ENCODE data around the gene HS6ST1. TPM values are rescaled to one million over a fixed set of nuclear protein-coding genes. Genes with fewer than 3 reads are reported as not detected.

Gene HS6ST1
- total RNA-seq, 3 donors from 2014 or later (not counting 1 experiment from before 2014, with no cell fraction given) = 18.9 to 35.9 (median 28.8) TPM

DNA sequence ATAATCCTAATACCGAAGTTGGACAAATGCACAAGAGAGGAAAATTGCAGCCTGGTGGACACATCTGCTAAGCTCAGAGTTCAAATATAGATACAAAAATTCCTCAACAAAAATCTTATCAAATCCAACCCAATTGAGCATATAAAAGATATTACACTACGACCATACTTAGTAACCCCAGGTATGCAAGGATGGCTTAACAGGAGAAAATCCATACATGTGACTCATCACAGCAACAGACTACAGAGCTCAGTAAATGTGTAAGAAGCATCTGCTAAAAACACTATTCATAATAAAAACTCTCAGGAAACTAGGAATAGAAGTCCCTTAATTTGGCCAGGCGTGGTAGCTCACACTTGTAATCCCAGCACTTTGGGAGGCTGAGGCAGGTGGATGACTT, 28.3 kb downstream of the HS6ST1 start:
- Mint-ChIP-seq H3K4me1 (peaks cover 35 to 47% of the 10 kb centered on the region in 2 donors), H3K9me3 (no peaks in the 10 kb centered on the region), H3K36me3 (no peaks in the 10 kb centered on the region), H3K4me3 (peak overlapping the region; percentile 14), H3K27me3 (ENCODE audit: low read depth in 2 of 2) (no peaks in the 10 kb centered on the region), H3K27ac (no peak overlapping the region)
- H3K27ac ChIP-seq (ENCODE audit: low read length) = no peak overlapping the region
- H3K4me3 ChIP-seq (ENCODE audit: low read length) = no peak overlapping the region
- H3K4me1 ChIP-seq (ENCODE audit: control insufficient read depth, insufficient read depth, low read length) = peaks cover 14% of the 10 kb centered on the region
- ATAC-seq (no peak), DNase-seq (no peak)
- intact Hi-C loops (cut with micrococcal nuclease) = no loop called here
- no peak for TF ChIP-seq CTCF (IDR thresholded peaks at IDR 0.05)
- H3K9me3 ChIP-seq (ENCODE audit: control insufficient read depth, insufficient read depth, low read length) = no peaks in the 10 kb centered on the region
- no peaks in the 10 kb centered on the region for H3K27me3 ChIP-seq (ENCODE audit: control insufficient read depth, insufficient read depth, low read length)
- WGBS (ENCODE audit: insufficient coverage) = 94% methylated on average over 3 of the region's 3 CpGs
- H3K36me3 ChIP-seq (ENCODE audit: control insufficient read depth, insufficient read depth, low read length) = no peaks in the 10 kb centered on the region

GRCh38 chr2:128289439-128289838, 29.2 kb downstream of the HS6ST1 start:
- Mint-ChIP-seq H3K4me1 (peaks cover 26 to 42% of the 10 kb centered on the region in 2 donors), H3K36me3 (no peaks in the 10 kb centered on the region), H3K9me3 (no peaks in the 10 kb centered on the region), H3K4me3 (no peak overlapping the region), H3K27me3 (ENCODE audit: low read depth in 2 of 2) (no peaks in the 10 kb centered on the region), H3K27ac (no peak overlapping the region)
- no peak overlapping the region for H3K27ac ChIP-seq (ENCODE audit: low read length)
- 73% methylated on average over 9 of the region's 10 CpGs for WGBS (ENCODE audit: insufficient coverage)
- H3K9me3 ChIP-seq (ENCODE audit: control insufficient read depth, insufficient read depth, low read length) = no peaks in the 10 kb centered on the region
- H3K4me3 ChIP-seq (ENCODE audit: low read length) = no peak overlapping the region
- intact Hi-C loops (cut with micrococcal nuclease) = no loop called here
- ATAC-seq (no peak), DNase-seq (no peak)
- H3K36me3 ChIP-seq (ENCODE audit: control insufficient read depth, insufficient read depth, low read length) = no peaks in the 10 kb centered on the region
- TF ChIP-seq CTCF (IDR thresholded peaks at IDR 0.05) = no peak
- H3K4me1 ChIP-seq (ENCODE audit: control insufficient read depth, insufficient read depth, low read length) = peaks cover 14% of the 10 kb centered on the region
- no peaks in the 10 kb centered on the region for H3K27me3 ChIP-seq (ENCODE audit: control insufficient read depth, insufficient read depth, low read length)

DNA sequence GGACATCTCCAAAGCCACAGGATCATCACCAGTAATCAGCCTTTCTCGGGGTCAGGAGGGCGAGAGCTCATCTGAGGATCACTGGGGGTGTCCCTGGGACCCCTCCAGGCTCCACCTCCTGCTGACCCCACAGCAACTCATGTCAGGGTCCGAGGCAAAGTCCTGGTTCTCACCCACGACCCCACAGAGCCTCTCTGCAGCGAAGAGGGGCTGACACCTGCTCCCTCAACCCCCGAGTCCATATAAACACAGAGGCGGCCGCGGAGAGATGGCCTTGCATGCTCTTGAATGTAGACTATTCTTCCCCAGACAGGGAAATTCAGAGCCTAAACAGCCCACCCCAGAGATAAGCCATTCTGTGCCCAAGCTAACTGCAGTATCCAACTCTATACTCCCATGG, 29.9 kb downstream of the HS6ST1 start:
- DNase-seq (no peak), ATAC-seq (no peak)
- 90% methylated on average over 9 of the region's 9 CpGs for WGBS (ENCODE audit: insufficient coverage)
- H3K4me1 ChIP-seq (ENCODE audit: control insufficient read depth, insufficient read depth, low read length) = peaks cover 14% of the 10 kb centered on the region
- H3K9me3 ChIP-seq (ENCODE audit: control insufficient read depth, insufficient read depth, low read length) = no peaks in the 10 kb centered on the region
- no peaks in the 10 kb centered on the region for H3K36me3 ChIP-seq (ENCODE audit: control insufficient read depth, insufficient read depth, low read length)
- H3K27ac Mint-ChIP-seq = no peak overlapping the region
- no peak for TF ChIP-seq CTCF (IDR thresholded peaks at IDR 0.05)
- no peaks in the 10 kb centered on the region for H3K27me3 ChIP-seq (ENCODE audit: control insufficient read depth, insufficient read depth, low read length)
- intact Hi-C loops (cut with micrococcal nuclease) = no loop called here
- H3K4me3 ChIP-seq (ENCODE audit: low read length) = no peak overlapping the region
- H3K27me3 Mint-ChIP-seq (ENCODE audit: low read depth in 2 of 2) = no peaks in the 10 kb centered on the region
- H3K9me3 Mint-ChIP-seq = no peaks in the 10 kb centered on the region
- no peak overlapping the region for H3K27ac ChIP-seq (ENCODE audit: low read length)
- peaks cover 22 to 41% of the 10 kb centered on the region in 2 donors for H3K4me1 Mint-ChIP-seq
- no peaks in the 10 kb centered on the region for H3K36me3 Mint-ChIP-seq
- H3K4me3 Mint-ChIP-seq = no peak overlapping the region

Data from natural killer cell (primary cell).